Measurements from ENCODE around the gene ARHGEF38. TPM values are rescaled to one million over a fixed set of nuclear protein-coding genes. Genes with fewer than 3 reads are reported as not detected.

ARHGEF38 gene
- polyA plus RNA-seq, 3 donors = not detected

DNA sequence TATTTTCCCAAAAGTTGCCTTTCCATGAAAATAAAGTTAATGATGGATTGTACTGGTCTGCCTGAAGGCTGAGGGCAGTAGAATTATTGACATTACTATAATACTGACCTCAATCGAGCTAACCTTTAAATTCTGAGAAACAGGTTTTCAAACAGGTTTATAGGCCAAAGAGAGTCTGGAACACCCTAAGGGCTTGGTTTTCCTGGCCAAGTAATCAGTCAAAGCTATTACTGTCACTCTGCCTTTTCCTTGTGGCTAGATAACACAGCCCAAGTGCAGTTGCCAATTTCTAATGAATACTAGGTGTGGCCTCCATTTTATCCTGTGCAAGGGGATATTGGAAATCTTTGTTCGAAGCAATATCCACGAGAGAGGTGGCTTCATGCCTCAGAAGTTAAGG is 80.8 kb downstream of the ARHGEF38 start:
- Histone ChIP-seq H3K4me3 (replicated peaks in 1 of 3; ENCODE audit: low read depth in 2 of 3, low read length in 3 of 3) (no peak overlapping the region), H2AFZ (ENCODE audit: insufficient read depth, low read depth, low read length, poor library complexity, severe bottlenecking) (no peak overlapping the region), H3K9ac (ENCODE audit: insufficient read depth, low read length, poor library complexity, severe bottlenecking) (no peak overlapping the region), H3K27me3 (ENCODE audit: control insufficient read depth in 2 of 2, insufficient read depth in 2 of 2, low read length in 2 of 2) (no peaks in the 10 kb centered on the region), H3K9me3 (replicated peaks in 1 of 2; ENCODE audit: control insufficient read depth in 1 of 2, insufficient read depth in 1 of 2, low read length in 2 of 2) (no peaks in the 10 kb centered on the region), H3K36me3 (replicated peaks in 1 of 2; ENCODE audit: control insufficient read depth in 1 of 2, insufficient read depth in 2 of 2, low read length in 2 of 2) (no peaks in the 10 kb centered on the region), H4K20me1 (ENCODE audit: insufficient read depth, low read length) (no peaks in the 10 kb centered on the region), H3K4me1 (ENCODE audit: control insufficient read depth in 1 of 2, insufficient read depth in 2 of 2, low read length in 2 of 2) (peaks cover 5 to 7% of the 10 kb centered on the region in 2 donors), H3K4me2 (replicated peaks; ENCODE audit: extremely low read depth, low read length, poor library complexity, severe bottlenecking) (no peak overlapping the region), H3K79me2 (ENCODE audit: insufficient read depth, low read length) (no peaks in the 10 kb centered on the region), H3K27ac (ENCODE audit: low read depth in 1 of 2, low read length in 2 of 2) (no peak overlapping the region)
- Mint-ChIP-seq H3K4me1 (peaks cover 12% of the 10 kb centered on the region), H3K4me3 (no peak overlapping the region), H3K27me3 (ENCODE audit: low read depth in 3 of 3) (peaks cover 0 to under 1% (median 0%) of the 10 kb centered on the region in 3 donors), H3K36me3 (no peaks in the 10 kb centered on the region), H3K9me3 (no peaks in the 10 kb centered on the region), H3K27ac (no peak overlapping the region)
- 33% methylated on average over 1 of the region's 3 CpGs for WGBS (ENCODE audit: insufficient coverage)
- TF ChIP-seq CTCF (IDR thresholded peaks at IDR 0.05) = no peak
- intact Hi-C loops (cut with micrococcal nuclease) = no loop called here
- DNase-seq = no peak

GRCh38 chr4:105634402-105635080 is 82.1 kb downstream of the ARHGEF38 start:
- H3K27ac Mint-ChIP-seq = no peak overlapping the region
- no peak for DNase-seq
- H3K9me3 Mint-ChIP-seq = no peaks in the 10 kb centered on the region
- Histone ChIP-seq H3K79me2 (ENCODE audit: insufficient read depth, low read length) (no peaks in the 10 kb centered on the region), H3K9me3 (replicated peaks in 1 of 2; ENCODE audit: control insufficient read depth in 1 of 2, insufficient read depth in 1 of 2, low read length in 2 of 2) (no peaks in the 10 kb centered on the region), H3K27me3 (ENCODE audit: control insufficient read depth in 2 of 2, insufficient read depth in 2 of 2, low read length in 2 of 2) (no peaks in the 10 kb centered on the region), H4K20me1 (ENCODE audit: insufficient read depth, low read length) (no peaks in the 10 kb centered on the region), H3K27ac (ENCODE audit: low read depth in 1 of 2, low read length in 2 of 2) (no peak overlapping the region), H3K4me3 (replicated peaks in 1 of 3; ENCODE audit: low read depth in 2 of 3, low read length in 3 of 3) (no peak overlapping the region), H3K9ac (ENCODE audit: insufficient read depth, low read length, poor library complexity, severe bottlenecking) (no peak overlapping the region), H3K4me1 (ENCODE audit: control insufficient read depth in 1 of 2, insufficient read depth in 2 of 2, low read length in 2 of 2) (peaks cover 5 to 7% of the 10 kb centered on the region in 2 donors), H3K4me2 (replicated peaks; ENCODE audit: extremely low read depth, low read length, poor library complexity, severe bottlenecking) (no peak overlapping the region), H2AFZ (ENCODE audit: insufficient read depth, low read depth, low read length, poor library complexity, severe bottlenecking) (no peak overlapping the region), H3K36me3 (replicated peaks in 1 of 2; ENCODE audit: control insufficient read depth in 1 of 2, insufficient read depth in 2 of 2, low read length in 2 of 2) (no peaks in the 10 kb centered on the region)
- WGBS (ENCODE audit: insufficient coverage) = no CpG with 5 or more reads among the region's 1 CpG
- no peak for TF ChIP-seq CTCF (IDR thresholded peaks at IDR 0.05)
- H3K4me3 Mint-ChIP-seq = no peak overlapping the region
- no peaks in the 10 kb centered on the region for H3K27me3 Mint-ChIP-seq (ENCODE audit: low read depth in 3 of 3)
- peaks cover 12% of the 10 kb centered on the region for H3K4me1 Mint-ChIP-seq
- H3K36me3 Mint-ChIP-seq = no peaks in the 10 kb centered on the region
- intact Hi-C loops (cut with micrococcal nuclease) = no loop called here

Data from CD14-positive monocyte (primary cell).